ENCODE data around the gene TSC1.
A peak's percentile ranks its signal among the peaks of the same experiment; 100 is the strongest.

Gene TSC1

GRCh38 chr9:132877824-132878694, 66.4 kb downstream of the TSC1 start, which contains the start of gene AK8 (continued):
- TF ChIP-seq HOXD13 (CRISPR knock-in tag; IDR thresholded peaks at IDR 0.05; ENCODE audit: borderline replicate concordance), result no peak
- no peak for TF ChIP-seq SETDB1 (IDR thresholded peaks at IDR 0.05; ENCODE audit: insufficient read length, low read length)
- no peak for TF ChIP-seq ZNF623 (tag by site-specific recombination; IDR thresholded peaks at IDR 0.05)
- 0 out of 2 replicates have a peak, but pooled peaks have one; percentile 38 for TF ChIP-seq KLF17 (tag by site-specific recombination; IDR thresholded peaks at IDR 0.05)
- no peak for TF ChIP-seq RBAK (tag by site-specific recombination; IDR thresholded peaks at IDR 0.05)
- no peak for TF ChIP-seq GLI4 (tag by site-specific recombination; IDR thresholded peaks at IDR 0.05)
- no peak for TF ChIP-seq ZNF23 (tag by site-specific recombination; IDR thresholded peaks at IDR 0.05; ENCODE audit: borderline replicate concordance)
- TF ChIP-seq ZNF16 (tag by site-specific recombination; IDR thresholded peaks at IDR 0.05; ENCODE audit: low read depth), result no peak
- no peak for TF ChIP-seq ZNF280D (tag by site-specific recombination; IDR thresholded peaks at IDR 0.05)
- TF ChIP-seq REST (tag by site-specific recombination; IDR thresholded peaks at IDR 0.05), result no peak
- TF ChIP-seq ZNF426 (tag by site-specific recombination; IDR thresholded peaks at IDR 0.05), result no peak
- no peak for TF ChIP-seq ZNF404 (tag by site-specific recombination; IDR thresholded peaks at IDR 0.05)
- TF ChIP-seq GLI2 (tag by site-specific recombination; IDR thresholded peaks at IDR 0.05; ENCODE audit: borderline replicate concordance, low read depth), result no peak
- no peak for TF ChIP-seq ZSCAN23 (tag by site-specific recombination; IDR thresholded peaks at IDR 0.05)
- TF ChIP-seq ZNF707 (tag by site-specific recombination; IDR thresholded peaks at IDR 0.05), result no peak
- TF ChIP-seq ZNF654 (tag by site-specific recombination; IDR thresholded peaks at IDR 0.05; ENCODE audit: low read depth), result no peak
- TF ChIP-seq ZNF660 (tag by site-specific recombination; IDR thresholded peaks at IDR 0.05), result peak; percentile 80
- TF ChIP-seq ZEB2 (tag by site-specific recombination; IDR thresholded peaks at IDR 0.05), result peak; percentile 52; the same call in 1 of the 2 replicates
- TF ChIP-seq ZNF596 (tag by site-specific recombination; IDR thresholded peaks at IDR 0.05), result no peak
- no peak for TF ChIP-seq PRDM4 (tag by site-specific recombination; IDR thresholded peaks at IDR 0.05)
- no peak for TF ChIP-seq ZNF280C (tag by site-specific recombination; IDR thresholded peaks at IDR 0.05)
- no peak for TF ChIP-seq ZNF169 (tag by site-specific recombination; IDR thresholded peaks at IDR 0.05)
- no peak for TF ChIP-seq BCL6B (tag by site-specific recombination; IDR thresholded peaks at IDR 0.05)
- no peak for TF ChIP-seq ZNF362 (tag by site-specific recombination; IDR thresholded peaks at IDR 0.05)
